Liver (tissue), 3 donors: Measurements from ENCODE around the gene AIPL1.
"Not testable (repeated sequence)": the region's sequence is repeated elsewhere in the genome, so short reads cannot be mapped to it uniquely, and the experiment has no call there.

Experiments
- JUND ChIP-seq, 2 donors: IDR thresholded peaks; 2 replicates each; pipeline ENCODE4 v1.6.1; 2016; ENCODE audit warnings: antibody characterized with exemption in 2 of 2
- TF ChIP-seq, protein P1 (sequence below): IDR thresholded peaks from 2 replicates; pipeline ENCODE4 v1.6.1; 2016; ENCODE audit warnings: antibody characterized with exemption
- TF ChIP-seq, protein P2 (sequence below): fragments of 150-350 bp; IDR thresholded peaks from 2 replicates; pipeline ENCODE4 v1.5.1; 2017; ENCODE audit warnings: improper control_type of control experiment, low read depth, low read length; ENCODE audit not compliant: missing input control
- TF ChIP-seq, protein P3 (sequence below): IDR thresholded peaks from 2 replicates; pipeline ENCODE4 v1.6.1; 2016; ENCODE audit warnings: antibody characterized with exemption
- TF ChIP-seq, protein P4 (sequence below): IDR thresholded peaks from 2 replicates; pipeline ENCODE4 v1.6.1; 2016; ENCODE audit warnings: antibody characterized with exemption, mild to moderate bottlenecking
- donor health status: healthy.
- donor health status: healthy.

DNA sequence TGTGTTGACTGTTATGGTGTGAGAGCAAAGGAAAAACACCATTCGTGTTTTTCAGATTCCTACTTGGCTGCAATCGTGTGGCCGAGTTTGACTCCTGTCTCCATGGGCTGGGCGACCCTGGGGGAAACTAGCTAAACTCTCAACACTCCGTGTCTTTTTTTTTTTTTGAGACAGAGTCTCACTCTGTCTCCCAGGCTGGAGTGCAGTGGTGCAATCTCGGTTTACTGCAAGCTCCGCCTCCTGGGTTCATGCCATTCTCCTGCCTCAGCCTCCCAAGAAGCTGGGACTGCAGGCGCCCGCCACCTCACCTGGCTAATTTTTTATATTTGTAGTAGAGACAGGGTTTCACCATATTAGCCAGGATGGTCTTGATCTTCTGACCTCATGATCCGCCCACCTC, 47.9 kb upstream of the AIPL1 start:
- TF ChIP-seq, protein P1, sequence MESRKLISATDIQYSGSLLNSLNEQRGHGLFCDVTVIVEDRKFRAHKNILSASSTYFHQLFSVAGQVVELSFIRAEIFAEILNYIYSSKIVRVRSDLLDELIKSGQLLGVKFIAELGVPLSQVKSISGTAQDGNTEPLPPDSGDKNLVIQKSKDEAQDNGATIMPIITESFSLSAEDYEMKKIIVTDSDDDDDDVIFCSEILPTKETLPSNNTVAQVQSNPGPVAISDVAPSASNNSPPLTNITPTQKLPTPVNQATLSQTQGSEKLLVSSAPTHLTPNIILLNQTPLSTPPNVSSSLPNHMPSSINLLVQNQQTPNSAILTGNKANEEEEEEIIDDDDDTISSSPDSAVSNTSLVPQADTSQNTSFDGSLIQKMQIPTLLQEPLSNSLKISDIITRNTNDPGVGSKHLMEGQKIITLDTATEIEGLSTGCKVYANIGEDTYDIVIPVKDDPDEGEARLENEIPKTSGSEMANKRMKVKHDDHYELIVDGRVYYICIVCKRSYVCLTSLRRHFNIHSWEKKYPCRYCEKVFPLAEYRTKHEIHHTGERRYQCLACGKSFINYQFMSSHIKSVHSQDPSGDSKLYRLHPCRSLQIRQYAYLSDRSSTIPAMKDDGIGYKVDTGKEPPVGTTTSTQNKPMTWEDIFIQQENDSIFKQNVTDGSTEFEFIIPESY, result not testable (repeated sequence)
- TF ChIP-seq, protein P2, sequence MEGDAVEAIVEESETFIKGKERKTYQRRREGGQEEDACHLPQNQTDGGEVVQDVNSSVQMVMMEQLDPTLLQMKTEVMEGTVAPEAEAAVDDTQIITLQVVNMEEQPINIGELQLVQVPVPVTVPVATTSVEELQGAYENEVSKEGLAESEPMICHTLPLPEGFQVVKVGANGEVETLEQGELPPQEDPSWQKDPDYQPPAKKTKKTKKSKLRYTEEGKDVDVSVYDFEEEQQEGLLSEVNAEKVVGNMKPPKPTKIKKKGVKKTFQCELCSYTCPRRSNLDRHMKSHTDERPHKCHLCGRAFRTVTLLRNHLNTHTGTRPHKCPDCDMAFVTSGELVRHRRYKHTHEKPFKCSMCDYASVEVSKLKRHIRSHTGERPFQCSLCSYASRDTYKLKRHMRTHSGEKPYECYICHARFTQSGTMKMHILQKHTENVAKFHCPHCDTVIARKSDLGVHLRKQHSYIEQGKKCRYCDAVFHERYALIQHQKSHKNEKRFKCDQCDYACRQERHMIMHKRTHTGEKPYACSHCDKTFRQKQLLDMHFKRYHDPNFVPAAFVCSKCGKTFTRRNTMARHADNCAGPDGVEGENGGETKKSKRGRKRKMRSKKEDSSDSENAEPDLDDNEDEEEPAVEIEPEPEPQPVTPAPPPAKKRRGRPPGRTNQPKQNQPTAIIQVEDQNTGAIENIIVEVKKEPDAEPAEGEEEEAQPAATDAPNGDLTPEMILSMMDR, result not testable (repeated sequence)
- TF ChIP-seq, protein P3, sequence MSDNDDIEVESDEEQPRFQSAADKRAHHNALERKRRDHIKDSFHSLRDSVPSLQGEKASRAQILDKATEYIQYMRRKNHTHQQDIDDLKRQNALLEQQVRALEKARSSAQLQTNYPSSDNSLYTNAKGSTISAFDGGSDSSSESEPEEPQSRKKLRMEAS, result not testable (repeated sequence)
- not testable (repeated sequence) for TF ChIP-seq JUND (IDR thresholded peaks at IDR 0.05)
- TF ChIP-seq, protein P4, sequence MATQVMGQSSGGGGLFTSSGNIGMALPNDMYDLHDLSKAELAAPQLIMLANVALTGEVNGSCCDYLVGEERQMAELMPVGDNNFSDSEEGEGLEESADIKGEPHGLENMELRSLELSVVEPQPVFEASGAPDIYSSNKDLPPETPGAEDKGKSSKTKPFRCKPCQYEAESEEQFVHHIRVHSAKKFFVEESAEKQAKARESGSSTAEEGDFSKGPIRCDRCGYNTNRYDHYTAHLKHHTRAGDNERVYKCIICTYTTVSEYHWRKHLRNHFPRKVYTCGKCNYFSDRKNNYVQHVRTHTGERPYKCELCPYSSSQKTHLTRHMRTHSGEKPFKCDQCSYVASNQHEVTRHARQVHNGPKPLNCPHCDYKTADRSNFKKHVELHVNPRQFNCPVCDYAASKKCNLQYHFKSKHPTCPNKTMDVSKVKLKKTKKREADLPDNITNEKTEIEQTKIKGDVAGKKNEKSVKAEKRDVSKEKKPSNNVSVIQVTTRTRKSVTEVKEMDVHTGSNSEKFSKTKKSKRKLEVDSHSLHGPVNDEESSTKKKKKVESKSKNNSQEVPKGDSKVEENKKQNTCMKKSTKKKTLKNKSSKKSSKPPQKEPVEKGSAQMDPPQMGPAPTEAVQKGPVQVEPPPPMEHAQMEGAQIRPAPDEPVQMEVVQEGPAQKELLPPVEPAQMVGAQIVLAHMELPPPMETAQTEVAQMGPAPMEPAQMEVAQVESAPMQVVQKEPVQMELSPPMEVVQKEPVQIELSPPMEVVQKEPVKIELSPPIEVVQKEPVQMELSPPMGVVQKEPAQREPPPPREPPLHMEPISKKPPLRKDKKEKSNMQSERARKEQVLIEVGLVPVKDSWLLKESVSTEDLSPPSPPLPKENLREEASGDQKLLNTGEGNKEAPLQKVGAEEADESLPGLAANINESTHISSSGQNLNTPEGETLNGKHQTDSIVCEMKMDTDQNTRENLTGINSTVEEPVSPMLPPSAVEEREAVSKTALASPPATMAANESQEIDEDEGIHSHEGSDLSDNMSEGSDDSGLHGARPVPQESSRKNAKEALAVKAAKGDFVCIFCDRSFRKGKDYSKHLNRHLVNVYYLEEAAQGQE, result not testable (repeated sequence)
